HepG2 (cell line): Measurements from ENCODE around the gene RAB33A. TPM values are rescaled to one million over a fixed set of nuclear protein-coding genes. Genes with fewer than 3 reads are reported as not detected.
A peak's percentile ranks its signal among the peaks of the same experiment; 100 is the strongest.

Source experiments
- ATAC-seq: fragments of 200-7000 bp; cut with Tn5 transposase; 3 replicates; pipeline ENCODE4 v1.9.1; 2020; ENCODE audit warnings: mild to moderate bottlenecking, moderate library complexity
- BruUV-seq: library from RNA; stranded (reverse); fragments of 400-500 nt; replicated peaks from 2 replicates; lab custom pipeline; 2021; lab: Mats Ljungman, UMichigan
- CTCF ChIA-PET: fragments of 300-600 bp; formaldehyde crosslinking; extraction: SDS; loops from one replicate; lab custom pipeline; 2021; ENCODE audit warnings: low total read pairs, inconsistent platforms, low intra/inter-chr PET ratio; lab: Yijun Ruan, JAX
- POLR2A ChIA-PET: fragments of 350-600 bp; sonication (Branson Sonifier 250); formaldehyde crosslinking; loops from one replicate; lab custom pipeline; 2020; ENCODE audit warnings: antibody characterized with exemption, inconsistent platforms; lab: Yijun Ruan, JAX
- DNase-seq: peaks from one replicate; pipeline ENCODE4 v3.0.0-alpha.2; 2015; ENCODE audit warnings: low spot score
- FAIRE-seq: peaks from 3 replicates; lab custom pipeline; 2011; peaks lifted over from hg19 to GRCh38; lab: Jason Lieb, UNC
- H2AFZ ChIP-seq: one replicate; pipeline ENCODE4 v1.6.1; 2011; ENCODE audit warnings: low read length, inconsistent platforms
- H3K27ac ChIP-seq: fragments of 300-600 bp; 3 replicates; pipeline ENCODE4 v1.8.0; 2011; ENCODE audit warnings: mixed run types, mild to moderate bottlenecking, mixed read lengths, low read length, inconsistent platforms; ENCODE audit not compliant: insufficient read depth; ENCODE audit errors: extremely low read length
- H3K27me3 ChIP-seq, 2 experiments: fragments of 200-600 bp in 1 of 2; 2 replicates in 1 of 2; 3 replicates in 1 of 2; pipeline versions ENCODE4 v1.6.0 to v1.8.0; 2011; ENCODE audit warnings: low read length in 2 of 2, mild to moderate bottlenecking in 2 of 2, moderate library complexity in 2 of 2, inconsistent platforms in 1 of 2; ENCODE audit not compliant: insufficient read depth in 2 of 2, control insufficient read depth in 1 of 2
- H3K36me3 ChIP-seq, 2 experiments: fragments of 200-600 bp in 1 of 2; replicated peaks in 1 of 2; 2 replicates in 1 of 2; 3 replicates in 1 of 2; pipeline versions ENCODE4 v1.5.1 to v1.8.0; 2011; ENCODE audit warnings: low read length in 2 of 2, inconsistent platforms in 1 of 2; ENCODE audit not compliant: insufficient read depth in 2 of 2, control insufficient read depth in 1 of 2
- H3K4me1 ChIP-seq: 2 replicates; pipeline ENCODE4 v1.5.1; 2012; ENCODE audit warnings: low read length, inconsistent platforms; ENCODE audit not compliant: insufficient read depth
- H3K4me2 ChIP-seq: 2 replicates; pipeline ENCODE4 v1.6.0; 2011; ENCODE audit warnings: low read depth, low read length, inconsistent platforms
- H3K4me3 ChIP-seq, 3 experiments: fragments of 200-600 bp in 1 of 3; sonication (generic), shearing (Covaris generic) in 1 of 3; replicated peaks in 1 of 3; 2 replicates each; pipeline ENCODE4 v1.5.1; 2011 to 2016; ENCODE audit warnings: low read length in 3 of 3, inconsistent platforms in 2 of 3, low read depth in 2 of 3, mild to moderate bottlenecking in 2 of 3, control low read depth in 1 of 3, mixed read lengths in 1 of 3; ENCODE audit not compliant: insufficient read depth in 1 of 3
- H3K79me2 ChIP-seq: one replicate; pipeline ENCODE4 v1.6.1; 2011; ENCODE audit warnings: low read length, inconsistent platforms; ENCODE audit not compliant: insufficient read depth
- H3K9ac ChIP-seq: 2 replicates; pipeline ENCODE4 v1.6.0; 2011; ENCODE audit warnings: mild to moderate bottlenecking, low read depth, low read length, inconsistent platforms; ENCODE audit not compliant: insufficient read depth
- H3K9me3 ChIP-seq: 2 replicates; pipeline ENCODE4 v1.5.1; 2012; ENCODE audit warnings: mild to moderate bottlenecking, low read length
- H4K20me1 ChIP-seq: 2 replicates; pipeline ENCODE4 v1.6.0; 2011; ENCODE audit warnings: inconsistent platforms, mild to moderate bottlenecking, low read length, moderate library complexity; ENCODE audit not compliant: insufficient read depth
- ATF7-NPFF ChIP-seq: sonication (generic); formaldehyde crosslinking; IDR thresholded peaks from 2 replicates; pipeline ENCODE4 v1.8.1; 2023; ENCODE audit warnings: mild to moderate bottlenecking, low read depth, missing genetic modification reagents, moderate library complexity
- BRD4 ChIP-seq: sonication (generic); formaldehyde crosslinking; IDR thresholded peaks from 2 replicates; pipeline ENCODE4 v1.4.0; 2020; ENCODE audit warnings: missing genetic modification reagents
- HNF4A ChIP-seq: sonication (generic); formaldehyde crosslinking; IDR thresholded peaks from 2 replicates; pipeline ENCODE4 v1.4.0; 2020; ENCODE audit warnings: missing genetic modification reagents
- KLF13 ChIP-seq: sonication (generic); formaldehyde crosslinking; IDR thresholded peaks from 2 replicates; pipeline ENCODE4 v1.4.0; 2020; ENCODE audit warnings: mild to moderate bottlenecking, missing genetic modification reagents
- MAFF ChIP-seq: IDR thresholded peaks from 2 replicates; pipeline ENCODE4 v1.6.1; 2011; ENCODE audit warnings: low read depth, low read length, improper control_type of control experiment
- MAFK ChIP-seq, 2 experiments: IDR thresholded peaks in 1 of 2; conservative IDR thresholded peaks in 1 of 2; 2 replicates each; pipeline ENCODE4 v1.6.1; 2011; ENCODE audit warnings: improper control_type of control experiment in 2 of 2, low read length in 2 of 2
- MTA3 ChIP-seq: sonication (generic); formaldehyde crosslinking; IDR thresholded peaks from 2 replicates; pipeline ENCODE4 v1.4.0; 2020; ENCODE audit warnings: missing genetic modification reagents
- NFE2 ChIP-seq: sonication (generic); formaldehyde crosslinking; IDR thresholded peaks from 2 replicates; pipeline ENCODE4 v1.4.0; 2020; ENCODE audit warnings: missing genetic modification reagents
- PBX3 ChIP-seq: sonication (generic); formaldehyde crosslinking; IDR thresholded peaks from 2 replicates; pipeline ENCODE4 v1.8.1; 2023; ENCODE audit warnings: missing genetic modification reagents, inconsistent platforms, borderline replicate concordance
- SALL2 ChIP-seq: sonication (generic); formaldehyde crosslinking; IDR thresholded peaks from 2 replicates; pipeline ENCODE4 v1.8.1; 2023; ENCODE audit warnings: mild to moderate bottlenecking, missing genetic modification reagents, inconsistent platforms
- ZFP62 ChIP-seq: sonication (generic); formaldehyde crosslinking; IDR thresholded peaks from 2 replicates; pipeline ENCODE4 v1.4.0; 2020; ENCODE audit warnings: missing genetic modification reagents
- ZNF124 ChIP-seq: sonication (generic); formaldehyde crosslinking; IDR thresholded peaks from 2 replicates; pipeline ENCODE4 v1.4.0; 2020; ENCODE audit warnings: missing genetic modification reagents
- ZNF224 ChIP-seq: sonication (generic); formaldehyde crosslinking; IDR thresholded peaks from 2 replicates; pipeline ENCODE4 v1.5.0; 2020; ENCODE audit warnings: mild to moderate bottlenecking, missing genetic modification reagents
- ZNF292 ChIP-seq: sonication (generic); formaldehyde crosslinking; IDR thresholded peaks from 2 replicates; pipeline ENCODE4 v1.8.1; 2022; ENCODE audit warnings: mild to moderate bottlenecking, low read depth, missing genetic modification reagents, borderline replicate concordance
- ZNF576 ChIP-seq: sonication (generic); formaldehyde crosslinking; IDR thresholded peaks from 2 replicates; pipeline ENCODE4 v1.4.0; 2020; ENCODE audit warnings: mild to moderate bottlenecking, missing genetic modification reagents
- ZNF644 ChIP-seq: IDR thresholded peaks from 2 replicates; pipeline ENCODE4 v1.6.1; 2016; ENCODE audit warnings: low read depth
- whole genome bisulfite sequencing: methylation state at CpG from one replicate; pipeline ENCODE4 v1.1.6; 2017; ENCODE audit warnings: low lambda C conversion rate; 5-methylcytosine and 5-hydroxymethylcytosine counted together
- in situ Hi-C: cut with HindIII; loops from 2 replicates; pipeline ENCODE4 v1.10.0; 2017; ENCODE audit warnings: low pct_unique_long_range_greater_than_20kb; ENCODE audit not compliant: extremely low pct_ligation_motif_present
- intact Hi-C: fragments of 100-400 bp; cut with micrococcal nuclease; formaldehyde crosslinking; loops from one replicate; pipeline ENCODE4 v1.10.0; 2022; ENCODE audit not compliant: unreplicated experiment
- polyA plus RNA-seq, 8 experiments: library from polyadenylated mRNA; depleted of rRNA in 3 of 8; stranded (reverse) in 7 of 8; unstranded in 1 of 8; fragments of >200 nt; fragmentation: Illumina TruSeq in 4 of 8; extraction: Trizol in 4 of 8; gene quantifications; 2 replicates each; pipeline versions ENCODE4 v1.2.1 to v1.2.3, GENCODE V29; 2011 to 2016; ENCODE audit warnings: low read depth in 4 of 8, missing spikeins in 1 of 8, mixed read lengths in 1 of 8; ENCODE audit not compliant: insufficient read depth in 1 of 8
- total RNA-seq, 5 experiments: library from RNA; depleted of rRNA; stranded (reverse); fragments of >200 nt; fragmentation: Illumina TruSeq; extraction: Trizol; gene quantifications; 2 replicates each; pipeline ENCODE4 v1.2.3, GENCODE V29; 2016; ENCODE audit warnings: low read depth in 1 of 5

RAB33A gene
- total and polyA plus RNA-seq, 2 of the 13 experiments (the other 11 are each of a cell fraction or from before 2014, with no cell fraction given): 0.26 TPM; not detected in 1

GRCh38 chrX:130162094-130162735, 9.5 kb upstream of the RAB33A start:
- in situ Hi-C loops (no loop called here), intact Hi-C loops (no loop called here)
- no TSS peak for BruUV-seq
- Histone ChIP-seq H3K27ac (no peak overlapping the region), H3K9me3 (no peaks in the 10 kb centered on the region), H3K4me3 (no peak overlapping the region), H3K9ac (no peak overlapping the region), H3K36me3 (no peaks in the 10 kb centered on the region), H4K20me1 (no peaks in the 10 kb centered on the region), H3K4me2 (peak overlapping the region; percentile 18; the same call in 1 of the 2 replicates), H3K79me2 (peaks cover 29% of the 10 kb centered on the region), H2AFZ (no peak overlapping the region), H3K4me1 (peaks cover 38% of the 10 kb centered on the region), H3K27me3 (no peaks in the 10 kb centered on the region; a peak in 1 of 5 replicates)
- DNase-seq: no peak
- 66% methylated on average over 6 of the region's 6 CpGs for WGBS
- FAIRE-seq: no peak
- ChIA-PET POLR2A (no interaction called here), CTCF (no interaction called here)
- TF ChIP-seq MAFF: 0 out of 2 replicates have a peak, but pooled peaks have one; percentile 43
- no peak for TF ChIP-seq ZNF124 (CRISPR knock-in tag)
- TF ChIP-seq ZNF644 (CRISPR knock-in tag): no peak
- no peak for TF ChIP-seq NFE2 (CRISPR knock-in tag)
- TF ChIP-seq PBX3: no peak
- no peak for TF ChIP-seq MTA3 (CRISPR knock-in tag)
- no peak for TF ChIP-seq SALL2 (CRISPR knock-in tag)
- TF ChIP-seq ZNF576 (CRISPR knock-in tag): no peak
- no peak for TF ChIP-seq ATF7-NPFF
- TF ChIP-seq KLF13 (CRISPR knock-in tag): no peak
- TF ChIP-seq ZFP62 (CRISPR knock-in tag): no peak
- TF ChIP-seq ZNF292: no peak
- TF ChIP-seq BRD4 (CRISPR knock-in tag): no peak
- peak; percentile 9 to 51; a peak in 2 of 4 replicates for TF ChIP-seq MAFK (conservative IDR thresholded peaks at IDR 0.05 in 1 of 2, IDR thresholded peaks at IDR 0.05 in 1 of 2; ENCODE audit: low read length in 2 of 2)
- no peak for TF ChIP-seq ZNF224
- no peak for TF ChIP-seq HNF4A (CRISPR knock-in tag)
- no peak for ATAC-seq
